ENCODE measurements around the gene PROSER3. TPM values are rescaled to one million over a fixed set of nuclear protein-coding genes. Genes with fewer than 3 reads are reported as not detected.

PROSER3 gene
- 0.47 and 3.0 TPM in 2 replicates for total RNA-seq (ENCODE audit: low replicate concordance)

GRCh38 chr19:35757749-35758608, at the start of gene PROSER3:
PROSER3 (plus strand) TSS chr19:35758176; CDS start chr19:35758216, 40 bp downstream.

DNA sequence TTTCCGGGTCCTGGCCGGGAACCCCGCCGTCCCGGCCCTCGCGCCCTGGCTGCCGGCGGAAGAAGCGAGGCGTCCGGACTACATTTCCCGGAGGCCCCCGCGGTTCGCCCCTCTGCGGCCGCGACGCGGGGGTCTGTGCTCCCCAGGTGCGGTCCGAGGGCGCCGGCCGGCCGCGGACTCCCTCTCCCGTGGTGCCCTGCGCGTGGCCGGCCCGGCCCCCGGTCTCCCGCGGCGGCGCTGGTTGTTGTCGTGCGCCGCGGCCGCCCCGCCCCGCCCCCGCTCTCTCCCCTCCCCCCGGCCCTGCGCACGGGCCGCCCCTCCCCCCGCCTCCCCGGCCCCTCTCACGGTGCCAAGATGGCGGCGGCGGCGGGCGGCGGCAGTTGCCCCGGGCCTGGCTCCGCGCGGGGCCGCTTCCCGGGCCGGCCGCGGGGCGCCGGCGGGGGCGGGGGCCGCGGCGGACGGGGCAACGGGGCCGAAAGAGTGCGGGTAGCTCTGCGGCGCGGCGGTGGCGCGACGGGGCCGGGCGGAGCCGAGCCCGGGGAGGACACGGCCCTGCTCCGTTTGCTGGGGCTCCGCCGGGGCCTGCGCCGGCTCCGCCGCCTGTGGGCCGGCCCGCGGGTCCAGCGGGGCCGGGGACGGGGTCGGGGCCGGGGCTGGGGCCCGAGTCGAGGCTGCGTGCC, 40.2 kb upstream of the PROSER3 start, which contains the start of gene KMT2B:
TSS of gene KMT2B (plus strand) at position 339 of the 680 bp plus-strand sequence. CDS start at position 355, 16 bp downstream.

DNA sequence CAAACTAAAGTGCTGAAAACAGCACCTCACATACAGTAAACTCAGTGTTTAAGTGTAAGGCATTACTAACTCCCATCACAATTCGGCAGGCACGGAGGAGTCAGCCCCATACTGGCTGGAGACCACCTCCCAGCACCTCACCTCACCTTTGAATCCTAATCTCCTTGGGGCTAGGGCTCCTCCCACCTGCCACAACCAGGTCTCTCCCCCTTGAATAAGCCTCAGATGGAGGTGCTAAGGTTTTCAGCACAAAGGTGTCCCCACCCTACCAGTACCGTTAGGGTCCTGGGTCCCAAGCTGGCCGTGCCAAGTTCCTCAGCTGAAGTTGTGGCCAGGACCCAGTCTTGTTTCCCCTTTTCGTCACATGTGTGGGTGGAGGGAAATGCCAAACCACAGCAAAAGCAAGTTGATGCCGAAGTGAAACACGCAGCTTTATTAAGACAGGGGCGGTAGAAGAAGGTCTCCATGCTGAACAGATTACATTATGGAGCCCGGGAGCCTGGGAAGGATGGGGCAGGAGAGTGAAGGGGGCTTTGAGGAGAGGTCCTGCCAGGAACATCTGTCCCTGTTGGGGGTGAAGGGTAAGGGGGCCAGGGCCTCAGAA, 15.8 kb upstream of the PROSER3 start, which contains the start of gene IGFLR1:
TSS of gene IGFLR1 (minus strand) at position 332 of the 604 bp plus-strand sequence. CDS start 1,272 bp downstream, outside the sequence.

DNA sequence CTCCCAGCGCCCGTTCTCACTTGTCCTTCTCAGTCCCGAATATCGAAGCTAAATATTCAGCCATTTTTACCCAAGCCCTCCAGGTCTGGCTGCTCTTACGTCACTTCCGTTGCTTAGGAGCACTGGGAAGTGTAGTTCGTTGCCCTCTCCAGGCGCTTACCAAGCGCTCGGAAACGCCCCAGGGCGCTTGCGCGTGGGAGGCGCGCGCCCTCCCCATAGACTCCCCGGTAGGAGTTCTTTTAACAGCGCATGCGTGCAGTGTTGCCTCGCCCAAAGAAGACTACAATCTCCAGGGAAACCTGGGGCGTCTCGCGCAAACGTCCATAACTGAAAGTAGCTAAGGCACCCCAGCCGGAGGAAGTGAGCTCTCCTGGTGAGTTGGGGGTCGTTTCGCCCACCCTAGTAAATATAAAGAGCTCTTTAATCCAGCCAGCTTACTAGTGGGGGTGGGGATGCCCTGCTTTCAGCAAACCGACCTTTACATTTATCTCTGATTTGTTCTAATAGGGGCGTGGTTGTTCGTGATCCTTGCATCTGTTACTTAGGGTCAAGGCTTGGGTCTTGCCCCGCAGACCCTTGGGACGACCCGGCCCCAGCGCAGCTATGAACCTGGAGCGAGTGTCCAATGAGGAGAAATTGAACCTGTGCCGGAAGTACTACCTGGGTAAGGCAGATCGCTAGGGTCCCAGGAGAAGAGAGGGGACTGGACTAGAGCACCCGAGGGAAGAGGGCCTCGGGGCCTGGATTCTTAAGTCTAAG, 12.5 kb upstream of the PROSER3 start, which contains the start of the genes PSENEN and U2AF1L4:
TSS of gene PSENEN (plus strand) at position 324 of the 759 bp plus-strand sequence. CDS start at position 604, 280 bp downstream.
TSS of gene U2AF1L4 (minus strand) at position 91 of the 759 bp plus-strand sequence. CDS start at position 64, 27 bp downstream.

GRCh38 chr19:35748106-35749020, 9.6 kb upstream of the PROSER3 start, which contains the start of gene LIN37:
LIN37 (plus strand) TSS chr19:35748576; CDS start chr19:35748725, 149 bp downstream.

GRCh38 chr19:35756377-35757230, 1.4 kb upstream of the PROSER3 start, which contains the start of gene HSPB6:
HSPB6 (minus strand) TSS chr19:35757029; CDS start chr19:35757008, 21 bp downstream.

DNA sequence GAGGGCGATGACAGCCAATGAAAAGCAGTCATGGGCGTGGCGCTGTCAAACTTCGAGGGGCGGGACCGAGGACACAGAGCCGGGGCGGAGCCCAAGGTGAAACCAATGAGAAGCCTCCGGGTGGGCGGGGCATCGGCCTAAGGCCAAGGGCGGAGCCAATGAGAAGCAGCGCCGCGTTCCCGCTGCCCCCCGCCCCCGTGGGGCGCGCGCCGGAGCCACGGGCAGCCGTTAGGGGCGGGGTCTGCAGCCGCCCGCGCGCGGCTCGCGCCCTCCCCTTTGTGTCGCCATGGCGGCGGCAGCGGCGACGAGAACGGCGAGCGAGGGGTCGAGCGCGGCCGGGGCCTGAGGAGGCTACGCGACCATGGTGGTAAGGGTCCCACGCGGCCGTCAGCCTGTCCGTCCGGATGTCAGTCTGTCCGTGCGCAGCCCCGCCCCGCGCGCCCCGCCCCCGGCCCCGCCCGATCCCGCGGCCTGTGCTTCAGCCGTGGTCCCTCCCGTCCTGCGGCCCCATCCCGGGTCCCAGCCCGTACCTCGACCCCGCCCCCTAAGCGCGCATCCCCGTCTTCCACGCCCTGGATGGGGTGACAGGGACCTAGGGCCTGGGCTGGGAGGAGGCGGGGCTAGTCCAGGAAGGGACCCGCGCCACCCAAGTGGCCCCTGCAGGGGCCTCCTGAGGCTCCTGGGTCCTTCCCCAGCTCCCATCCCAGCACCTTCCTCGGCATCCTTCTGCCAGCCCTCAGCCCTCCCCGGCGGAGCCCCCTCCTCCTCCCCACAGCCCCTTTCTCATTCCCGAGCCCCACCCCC, 17.5 kb downstream of the PROSER3 start, which contains the start of gene ARHGAP33:
TSS of gene ARHGAP33 (plus strand) at position 267 of the 804 bp plus-strand sequence. CDS start at position 362, 95 bp downstream.

GRCh38 chr19:35812220-35813042, 54.5 kb downstream of the PROSER3 start, which contains the start of gene PRODH2:
PRODH2 (minus strand) TSS chr19:35812845; CDS start chr19:35812805, 40 bp downstream.

Other genes starting within 250 kb of the PROSER3 start
- gene DMKN, start 244.5 kb upstream of the PROSER3 start, total RNA-seq (ENCODE audit: low replicate concordance): 0.38 and 49.4 TPM in 2 replicates
- 0.23 and 235 TPM in 2 replicates for gene SBSN, start 229.9 kb upstream of the PROSER3 start, total RNA-seq (ENCODE audit: low replicate concordance)
- gene GAPDHS, start 224.7 kb upstream of the PROSER3 start, total RNA-seq (ENCODE audit: low replicate concordance): not detected in 2 replicates
- 81.6 and 151 TPM in 2 replicates for gene TMEM147, start 212.6 kb upstream of the PROSER3 start, total RNA-seq (ENCODE audit: low replicate concordance)
- gene ATP4A, start 194.5 kb upstream of the PROSER3 start, total RNA-seq (ENCODE audit: low replicate concordance): not detected in 2 replicates
- gene PMIS2, start 172.0 kb upstream of the PROSER3 start, total RNA-seq (ENCODE audit: low replicate concordance): not detected in 2 replicates
- 1.9 and 6.3 TPM in 2 replicates for gene HAUS5, start 145.4 kb upstream of the PROSER3 start, total RNA-seq (ENCODE audit: low replicate concordance)
- 20.2 and 35.9 TPM in 2 replicates for gene RBM42, start 129.1 kb upstream of the PROSER3 start, total RNA-seq (ENCODE audit: low replicate concordance)
- gene ETV2, start 116.4 kb upstream of the PROSER3 start, total RNA-seq (ENCODE audit: low replicate concordance): 0.23 and 0.47 TPM in 2 replicates
- gene COX6B1, start 109.9 kb upstream of the PROSER3 start, total RNA-seq (ENCODE audit: low replicate concordance): 541 and 559 TPM in 2 replicates
- gene UPK1A, start 91.7 kb upstream of the PROSER3 start, total RNA-seq (ENCODE audit: low replicate concordance): 0.08 TPM in 1 of 2 replicates, not detected in the other
- not detected in 2 replicates for gene ZBTB32, start 53.6 kb upstream of the PROSER3 start, total RNA-seq (ENCODE audit: low replicate concordance)
- 3.3 and 4.0 TPM in 2 replicates for gene KMT2B, start 40.2 kb upstream of the PROSER3 start, total RNA-seq (ENCODE audit: low replicate concordance)
- gene IGFLR1, start 15.7 kb upstream of the PROSER3 start, total RNA-seq (ENCODE audit: low replicate concordance): 0.60 and 2.1 TPM in 2 replicates
- gene U2AF1L4, start 12.8 kb upstream of the PROSER3 start, total RNA-seq (ENCODE audit: low replicate concordance): 4.9 and 6.1 TPM in 2 replicates
- gene PSENEN, start 12.5 kb upstream of the PROSER3 start, total RNA-seq (ENCODE audit: low replicate concordance): 2.9 and 17.7 TPM in 2 replicates
- gene LIN37, start 9.6 kb upstream of the PROSER3 start, total RNA-seq (ENCODE audit: low replicate concordance): 4.4 and 13.0 TPM in 2 replicates
- 12.2 and 44.7 TPM in 2 replicates for gene HSPB6, start 1.1 kb upstream of the PROSER3 start, total RNA-seq (ENCODE audit: low replicate concordance)
- 1.7 and 2.2 TPM in 2 replicates for gene ARHGAP33, start 17.4 kb downstream of the PROSER3 start, total RNA-seq (ENCODE audit: low replicate concordance)
- gene PRODH2, start 54.7 kb downstream of the PROSER3 start, total RNA-seq (ENCODE audit: low replicate concordance): not detected in 2 replicates
- not detected in 2 replicates for gene NPHS1, start 94.3 kb downstream of the PROSER3 start, total RNA-seq (ENCODE audit: low replicate concordance)
- gene KIRREL2, start 98.7 kb downstream of the PROSER3 start, total RNA-seq (ENCODE audit: low replicate concordance): not detected in 2 replicates
- gene APLP1, start 110.4 kb downstream of the PROSER3 start, total RNA-seq (ENCODE audit: low replicate concordance): 2.1 and 18.6 TPM in 2 replicates
- 2.2 and 7.1 TPM in 2 replicates for gene NFKBID, start 142.4 kb downstream of the PROSER3 start, total RNA-seq (ENCODE audit: low replicate concordance)
- gene HCST, start 144.4 kb downstream of the PROSER3 start, total RNA-seq (ENCODE audit: low replicate concordance): 0.60 and 4.6 TPM in 2 replicates
- gene TYROBP, start 150.1 kb downstream of the PROSER3 start, total RNA-seq (ENCODE audit: low replicate concordance): not detected in 2 replicates
- 1.1 and 1.5 TPM in 2 replicates for gene LRFN3, start 178.2 kb downstream of the PROSER3 start, total RNA-seq (ENCODE audit: low replicate concordance)
- 6.8 and 13.5 TPM in 2 replicates for gene SDHAF1, start 237.0 kb downstream of the PROSER3 start, total RNA-seq (ENCODE audit: low replicate concordance)

Measured in smooth muscle cell of the coronary artery (primary cell).